H1 (cell line): ENCODE results near the gene WDR19.

ENCODE experiments used
- CHD1 ChIP-seq: IDR thresholded peaks from 2 replicates; pipeline ENCODE4 v1.6.1; 2012; ENCODE audit warnings: low read depth, low read length, improper control_type of control experiment
- CTCF ChIP-seq, 3 experiments: IDR thresholded peaks; 1 replicate in 2 of 3; 2 replicates in 1 of 3; pipeline versions ENCODE4 v1.5.1 to v1.6.1; 2011; ENCODE audit warnings: low read length in 3 of 3, mild to moderate bottlenecking in 3 of 3, inconsistent platforms in 2 of 3, low read depth in 1 of 3, moderate library complexity in 1 of 3; ENCODE audit not compliant: insufficient read depth in 1 of 3; ENCODE audit errors: control extremely low read depth in 1 of 3
- EP300 ChIP-seq, 2 experiments: IDR thresholded peaks; 1 replicate in 1 of 2; 2 replicates in 1 of 2; pipeline ENCODE4 v1.6.1; 2011 to 2012; ENCODE audit warnings: low read depth in 2 of 2, low read length in 2 of 2, mild to moderate bottlenecking in 2 of 2, borderline replicate concordance in 1 of 2, inconsistent platforms in 1 of 2, moderate library complexity in 1 of 2
- EZH2 ChIP-seq: fragments of 200-600 bp; sonication (generic); IDR thresholded peaks from 2 replicates; pipeline ENCODE4 v1.7.1; 2012; ENCODE audit warnings: low read depth, mild to moderate bottlenecking, moderate library complexity, low read length, inconsistent platforms; ENCODE audit not compliant: severe bottlenecking
- HDAC2 ChIP-seq, 2 experiments: fragments of 300-600 bp in 1 of 2; sonication (generic) in 1 of 2; IDR thresholded peaks; 2 replicates each; pipeline ENCODE4 v1.6.1; 2011 to 2012; ENCODE audit warnings: low read depth in 2 of 2, low read length in 2 of 2, mild to moderate bottlenecking in 2 of 2, moderate library complexity in 2 of 2, borderline replicate concordance in 1 of 2, inconsistent platforms in 1 of 2
- POLR2A ChIP-seq, 2 experiments: IDR thresholded peaks; 1 replicate in 1 of 2; 2 replicates in 1 of 2; pipeline ENCODE4 v1.6.1; 2011; ENCODE audit warnings: low read depth in 2 of 2, low read length in 2 of 2, mild to moderate bottlenecking in 2 of 2; ENCODE audit errors: control extremely low read depth in 1 of 2
- POLR2AphosphoS5 ChIP-seq: IDR thresholded peaks from 2 replicates; pipeline ENCODE4 v1.6.1; 2011; ENCODE audit warnings: low read depth, low read length
- RAD21 ChIP-seq, 2 experiments: IDR thresholded peaks in 1 of 2; conservative IDR thresholded peaks in 1 of 2; 2 replicates each; pipeline ENCODE4 v1.6.1; 2011; ENCODE audit warnings: low read depth in 2 of 2, low read length in 2 of 2, improper control_type of control experiment in 1 of 2, inconsistent platforms in 1 of 2, mild to moderate bottlenecking in 1 of 2, moderate library complexity in 1 of 2
- SIN3A ChIP-seq, 2 experiments: IDR thresholded peaks in 1 of 2; conservative IDR thresholded peaks in 1 of 2; 2 replicates each; pipeline ENCODE4 v1.6.1; 2011 to 2012; ENCODE audit warnings: low read length in 2 of 2, improper control_type of control experiment in 1 of 2, low read depth in 1 of 2, mild to moderate bottlenecking in 1 of 2
- SP2 ChIP-seq: IDR thresholded peaks from 2 replicates; pipeline ENCODE4 v1.6.1; 2012; ENCODE audit warnings: mild to moderate bottlenecking, low read length, inconsistent platforms
- TEAD4 ChIP-seq: IDR thresholded peaks from 2 replicates; pipeline ENCODE4 v1.6.1; 2012; ENCODE audit warnings: low read depth, low read length, inconsistent platforms, mixed read lengths
- ZNF274 ChIP-seq: IDR thresholded peaks from 2 replicates; pipeline ENCODE4 v1.7.0; 2012; ENCODE audit warnings: low read length, borderline replicate concordance; ENCODE audit errors: extremely low read depth

GRCh38 chr4:39154009-39154408 lies 28.3 kb upstream of the WDR19 start:
- TF ChIP-seq POLR2AphosphoS5 = no peak
- no peak for TF ChIP-seq CTCF (IDR thresholded peaks at IDR 0.05; ENCODE audit: control extremely low read depth in 1 of 3, insufficient read depth in 1 of 3, low read depth in 1 of 3, low read length in 3 of 3)
- no peak for TF ChIP-seq ZNF274
- TF ChIP-seq EZH2 = no peak
- no peak for TF ChIP-seq TEAD4
- TF ChIP-seq POLR2A (IDR thresholded peaks at IDR 0.05; ENCODE audit: control extremely low read depth in 1 of 2, low read depth in 2 of 2, low read length in 2 of 2) = no peak
- no peak for TF ChIP-seq EP300 (IDR thresholded peaks at IDR 0.05; ENCODE audit: borderline replicate concordance in 1 of 2, low read depth in 2 of 2, low read length in 2 of 2)
- TF ChIP-seq SP2 = no peak
- no peak for TF ChIP-seq HDAC2 (IDR thresholded peaks at IDR 0.05; ENCODE audit: borderline replicate concordance in 1 of 2, low read depth in 2 of 2, low read length in 2 of 2)
- no peak for TF ChIP-seq SIN3A (conservative IDR thresholded peaks at IDR 0.05 in 1 of 2, IDR thresholded peaks at IDR 0.05 in 1 of 2; ENCODE audit: low read depth in 1 of 2, low read length in 2 of 2)
- no peak for TF ChIP-seq CHD1
- TF ChIP-seq RAD21 (IDR thresholded peaks at IDR 0.05 in 1 of 2, conservative IDR thresholded peaks at IDR 0.05 in 1 of 2; ENCODE audit: low read depth in 2 of 2, low read length in 2 of 2) = no peak
